GM23338 (cell line): ENCODE data around the gene DPH1. TPM values are rescaled to one million over a fixed set of nuclear protein-coding genes. Genes with fewer than 3 reads are reported as not detected.

Source experiments
- ATAC-seq: fragments of 200-7000 bp; cut with Tn5 transposase; 3 replicates; pipeline ENCODE4 v1.9.1; 2020
- DNase-seq: peaks from one replicate; pipeline ENCODE4 v3.0.0-alpha.2; 2015; ENCODE audit warnings: low spot score
- H2AFZ ChIP-seq: fragments of 200-600 bp; sonication (generic); 2 replicates; pipeline ENCODE4 v1.8.0; 2016; ENCODE audit warnings: antibody characterized with exemption, mild to moderate bottlenecking, moderate library complexity
- H3F3A ChIP-seq: fragments of 200-600 bp; sonication (generic); replicated peaks from 2 replicates; pipeline ENCODE4 v1.8.0; 2017; ENCODE audit warnings: antibody characterized with exemption, mixed run types, low read depth
- H3K27ac ChIP-seq: fragments of 200-600 bp; sonication (generic); 2 replicates; pipeline ENCODE4 v1.6.1; 2016; ENCODE audit warnings: low read depth
- H3K27me3 ChIP-seq: fragments of 200-600 bp; sonication (generic); 2 replicates; pipeline ENCODE4 v1.8.0; 2016; ENCODE audit warnings: mild to moderate bottlenecking, mixed run types, moderate library complexity; ENCODE audit not compliant: insufficient read depth
- H3K36me3 ChIP-seq: fragments of 200-600 bp; sonication (generic); 2 replicates; pipeline ENCODE4 v1.8.0; 2016; ENCODE audit warnings: mild to moderate bottlenecking; ENCODE audit not compliant: insufficient read depth
- H3K4me1 ChIP-seq: fragments of 200-600 bp; sonication (generic); 2 replicates; pipeline ENCODE4 v1.8.0; 2016; ENCODE audit warnings: mild to moderate bottlenecking, moderate library complexity; ENCODE audit not compliant: insufficient read depth
- H3K4me2 ChIP-seq: fragments of 200-600 bp; sonication (generic); 2 replicates; pipeline ENCODE4 v1.7.1; 2017; ENCODE audit warnings: mixed run types
- H3K4me3 ChIP-seq: fragments of 200-600 bp; sonication (generic); 2 replicates; pipeline ENCODE4 v1.6.1; 2016; ENCODE audit warnings: mixed run types
- H3K79me2 ChIP-seq: fragments of 200-600 bp; sonication (generic); replicated peaks from 2 replicates; pipeline ENCODE4 v1.8.0; 2017; ENCODE audit warnings: mild to moderate bottlenecking; ENCODE audit not compliant: insufficient read depth
- H3K9me2 ChIP-seq: fragments of 200-600 bp; sonication (generic); 2 replicates; pipeline ENCODE4 v1.8.0; 2017; ENCODE audit not compliant: insufficient read depth
- H4K20me1 ChIP-seq: fragments of 200-600 bp; sonication (generic); replicated peaks from 2 replicates; pipeline ENCODE4 v1.8.0; 2017; ENCODE audit warnings: mild to moderate bottlenecking; ENCODE audit not compliant: insufficient read depth
- H3K27ac Mint-ChIP-seq: 2 replicates; pipeline ENCODE4 v1.8.0; 2020; ENCODE audit warnings: inconsistent platforms, mild to moderate bottlenecking, moderate library complexity, mixed read lengths
- H3K27me3 Mint-ChIP-seq: 3 replicates; pipeline ENCODE4 v1.8.0; 2022; ENCODE audit warnings: low read depth, mild to moderate bottlenecking, moderate library complexity, mixed read lengths, inconsistent platforms; ENCODE audit not compliant: insufficient read depth, poor library complexity
- H3K36me3 Mint-ChIP-seq: 3 replicates; pipeline ENCODE4 v1.8.0; 2021; ENCODE audit warnings: low read depth, mild to moderate bottlenecking, inconsistent platforms, moderate library complexity, mixed read lengths
- H3K4me1 Mint-ChIP-seq: 3 replicates; pipeline ENCODE4 v1.8.0; 2020; ENCODE audit warnings: mild to moderate bottlenecking, inconsistent platforms, mixed read lengths
- H3K4me3 Mint-ChIP-seq: 3 replicates; pipeline ENCODE4 v1.8.0; 2021; ENCODE audit warnings: moderate library complexity, mild to moderate bottlenecking, inconsistent platforms, mixed read lengths
- H3K9me3 Mint-ChIP-seq: 3 replicates; pipeline ENCODE4 v1.8.0; 2020; ENCODE audit warnings: moderate library complexity, mild to moderate bottlenecking, inconsistent platforms, mixed read lengths
- CREB1 ChIP-seq: fragments of 250-450 bp; sonication (Bioruptor Pico); IDR thresholded peaks from 2 replicates; pipeline ENCODE4 v1.5.0; 2020; ENCODE audit warnings: low read depth, mild to moderate bottlenecking, moderate library complexity
- EZH2 ChIP-seq: fragments of 200-600 bp; sonication (generic); IDR thresholded peaks from one replicate; pipeline ENCODE4 v1.8.0; 2017; ENCODE audit warnings: antibody characterized with exemption, mild to moderate bottlenecking, low read depth; ENCODE audit not compliant: unreplicated experiment
- EZH2phosphoT487 ChIP-seq: fragments of 200-600 bp; sonication (generic); IDR thresholded peaks from one replicate; pipeline ENCODE4 v1.8.1; 2018; ENCODE audit warnings: antibody characterized with exemption; ENCODE audit not compliant: unreplicated experiment
- JUNB ChIP-seq: IDR thresholded peaks from one replicate; pipeline ENCODE4 v1.6.1; 2016; ENCODE audit warnings: antibody characterized with exemption; ENCODE audit not compliant: unreplicated experiment
- NANOG ChIP-seq: IDR thresholded peaks from 2 replicates; pipeline ENCODE4 v1.6.1; 2016; ENCODE audit warnings: antibody characterized with exemption, borderline replicate concordance
- POLR2AphosphoS5 ChIP-seq: IDR thresholded peaks from 2 replicates; pipeline ENCODE4 v1.6.1; 2016; ENCODE audit warnings: antibody characterized with exemption, low read depth
- REST ChIP-seq: IDR thresholded peaks from one replicate; pipeline ENCODE4 v1.6.1; 2018; ENCODE audit warnings: antibody characterized with exemption; ENCODE audit not compliant: unreplicated experiment
- STAT1 ChIP-seq: IDR thresholded peaks from one replicate; pipeline ENCODE4 v1.6.1; 2016; ENCODE audit warnings: antibody characterized with exemption; ENCODE audit not compliant: unreplicated experiment
- ZNF114 ChIP-seq: fragments of 250-450 bp; sonication (Bioruptor Pico); IDR thresholded peaks from 2 replicates; pipeline ENCODE4 v1.5.0; 2020; ENCODE audit warnings: mild to moderate bottlenecking, moderate library complexity
- ZNF331 ChIP-seq: fragments of 250-450 bp; sonication (Bioruptor Pico); IDR thresholded peaks from 2 replicates; pipeline ENCODE4 v1.5.0; 2020; ENCODE audit warnings: low read depth, mild to moderate bottlenecking, moderate library complexity
- ZNF462 ChIP-seq: fragments of 250-450 bp; sonication (Bioruptor Pico); IDR thresholded peaks from 2 replicates; pipeline ENCODE4 v1.5.0; 2020; ENCODE audit warnings: mild to moderate bottlenecking, moderate library complexity
- polyA plus RNA-seq: library from polyadenylated mRNA; unstranded; fragments of >200 nt; fragmentation: Nextera tagmentation; extraction: Ambion mirVana; gene quantifications from 2 replicates; pipeline ENCODE4 v1.2.1, GENCODE V29; 2016
- total RNA-seq: library from RNA; depleted of rRNA; stranded (reverse); fragments of >200 nt; shearing (Covaris generic); gene quantifications from 2 replicates; pipeline ENCODE4 v1.2.3, GENCODE V29; 2014
- TF ChIP-seq, protein P1 (sequence below): IDR thresholded peaks from 2 replicates; pipeline ENCODE4 v1.6.1; 2016; ENCODE audit warnings: antibody characterized with exemption
- TF ChIP-seq, protein P2 (sequence below), 2 experiments: fragments of 200-600 bp in 1 of 2; sonication (generic) in 1 of 2; conservative IDR thresholded peaks; 2 replicates each; pipeline versions ENCODE4 v1.5.1 to v1.6.1; 2016 to 2017; ENCODE audit warnings: antibody characterized with exemption in 2 of 2, low read depth in 2 of 2, mild to moderate bottlenecking in 2 of 2, moderate library complexity in 1 of 2

DPH1 gene
- total and polyA plus RNA-seq, 2 experiments from 2014 or later = 11.8 to 28.2 TPM

DNA sequence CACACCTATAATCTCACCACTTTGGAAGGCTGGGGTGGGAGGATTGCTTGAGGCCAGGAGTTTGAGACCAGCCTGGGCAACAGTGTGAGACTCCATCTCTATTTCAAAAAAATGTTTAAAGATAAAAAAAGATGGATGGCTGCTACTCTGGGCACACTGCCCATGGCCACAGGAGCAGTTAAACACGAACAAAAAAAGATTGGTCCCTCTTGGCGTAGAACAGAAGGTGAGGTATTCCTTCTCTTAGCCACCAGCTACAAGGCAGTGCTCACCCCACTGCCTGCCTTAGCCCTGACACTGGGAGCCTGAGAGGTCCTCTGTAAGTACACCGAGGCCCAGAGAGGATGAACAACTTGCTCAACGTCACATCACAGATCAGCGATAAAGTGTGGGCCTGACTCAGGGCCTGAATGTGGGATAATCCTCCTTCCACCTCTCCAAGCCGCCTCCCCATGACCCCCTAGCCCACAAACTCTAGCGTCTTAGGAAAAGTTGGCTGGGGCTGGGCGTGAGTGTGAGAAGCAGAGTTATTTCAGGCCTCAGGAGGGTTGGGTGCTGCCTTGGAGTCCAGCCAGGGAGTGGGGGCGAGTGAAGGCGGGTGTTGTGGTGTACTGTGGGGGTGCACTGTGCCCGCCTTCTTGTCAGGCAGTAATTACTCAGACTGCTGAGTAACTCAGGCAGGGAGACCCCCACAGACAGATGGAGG is 2.3 kb upstream of the DPH1 start:
- H3K4me1 Mint-ChIP-seq = peaks cover 4% of the 10 kb centered on the region
- no peaks in the 10 kb centered on the region for H3K36me3 Mint-ChIP-seq
- TF ChIP-seq, protein P1, sequence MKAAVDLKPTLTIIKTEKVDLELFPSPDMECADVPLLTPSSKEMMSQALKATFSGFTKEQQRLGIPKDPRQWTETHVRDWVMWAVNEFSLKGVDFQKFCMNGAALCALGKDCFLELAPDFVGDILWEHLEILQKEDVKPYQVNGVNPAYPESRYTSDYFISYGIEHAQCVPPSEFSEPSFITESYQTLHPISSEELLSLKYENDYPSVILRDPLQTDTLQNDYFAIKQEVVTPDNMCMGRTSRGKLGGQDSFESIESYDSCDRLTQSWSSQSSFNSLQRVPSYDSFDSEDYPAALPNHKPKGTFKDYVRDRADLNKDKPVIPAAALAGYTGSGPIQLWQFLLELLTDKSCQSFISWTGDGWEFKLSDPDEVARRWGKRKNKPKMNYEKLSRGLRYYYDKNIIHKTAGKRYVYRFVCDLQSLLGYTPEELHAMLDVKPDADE = no peak
- TF ChIP-seq JUNB (no peak), POLR2AphosphoS5 (no peak), EZH2phosphoT487 (no peak), ZNF462 (no peak), STAT1 (no peak), NANOG (no peak), ZNF114 (no peak), EZH2 (no peak), CREB1 (CRISPR knock-in tag) (no peak), REST (no peak), ZNF331 (CRISPR knock-in tag) (no peak)
- TF ChIP-seq, protein P2, sequence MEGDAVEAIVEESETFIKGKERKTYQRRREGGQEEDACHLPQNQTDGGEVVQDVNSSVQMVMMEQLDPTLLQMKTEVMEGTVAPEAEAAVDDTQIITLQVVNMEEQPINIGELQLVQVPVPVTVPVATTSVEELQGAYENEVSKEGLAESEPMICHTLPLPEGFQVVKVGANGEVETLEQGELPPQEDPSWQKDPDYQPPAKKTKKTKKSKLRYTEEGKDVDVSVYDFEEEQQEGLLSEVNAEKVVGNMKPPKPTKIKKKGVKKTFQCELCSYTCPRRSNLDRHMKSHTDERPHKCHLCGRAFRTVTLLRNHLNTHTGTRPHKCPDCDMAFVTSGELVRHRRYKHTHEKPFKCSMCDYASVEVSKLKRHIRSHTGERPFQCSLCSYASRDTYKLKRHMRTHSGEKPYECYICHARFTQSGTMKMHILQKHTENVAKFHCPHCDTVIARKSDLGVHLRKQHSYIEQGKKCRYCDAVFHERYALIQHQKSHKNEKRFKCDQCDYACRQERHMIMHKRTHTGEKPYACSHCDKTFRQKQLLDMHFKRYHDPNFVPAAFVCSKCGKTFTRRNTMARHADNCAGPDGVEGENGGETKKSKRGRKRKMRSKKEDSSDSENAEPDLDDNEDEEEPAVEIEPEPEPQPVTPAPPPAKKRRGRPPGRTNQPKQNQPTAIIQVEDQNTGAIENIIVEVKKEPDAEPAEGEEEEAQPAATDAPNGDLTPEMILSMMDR (conservative IDR thresholded peaks at IDR 0.05; ENCODE audit: low read depth in 2 of 2) = no peak
- no peaks in the 10 kb centered on the region for H3K9me3 Mint-ChIP-seq
- Histone ChIP-seq H3K4me2 (no peak overlapping the region), H3K79me2 (no peaks in the 10 kb centered on the region), H3K27ac (no peak overlapping the region), H3K36me3 (no peaks in the 10 kb centered on the region), H3F3A (0 out of 2 replicates have a peak, but pooled peaks cover 4% of the 10 kb centered on the region), H3K27me3 (peaks cover 71% of the 10 kb centered on the region), H3K9me2 (no peaks in the 10 kb centered on the region), H4K20me1 (peaks cover 5% of the 10 kb centered on the region), H2AFZ (no peak overlapping the region), H3K4me1 (peaks cover 4% of the 10 kb centered on the region; the same call in 1 of the 2 replicates), H3K4me3 (no peak overlapping the region)
- no peak overlapping the region for H3K4me3 Mint-ChIP-seq
- ATAC-seq = no peak
- peaks cover 65% of the 10 kb centered on the region for H3K27me3 Mint-ChIP-seq
- no peak for DNase-seq
- no peak overlapping the region for H3K27ac Mint-ChIP-seq
